ENCODE results near the gene IFITM1. TPM values are rescaled to one million over a fixed set of nuclear protein-coding genes. Genes with fewer than 3 reads are reported as not detected.

Gene IFITM1
- polyA plus RNA-seq, 1 experiment: 660 TPM

DNA sequence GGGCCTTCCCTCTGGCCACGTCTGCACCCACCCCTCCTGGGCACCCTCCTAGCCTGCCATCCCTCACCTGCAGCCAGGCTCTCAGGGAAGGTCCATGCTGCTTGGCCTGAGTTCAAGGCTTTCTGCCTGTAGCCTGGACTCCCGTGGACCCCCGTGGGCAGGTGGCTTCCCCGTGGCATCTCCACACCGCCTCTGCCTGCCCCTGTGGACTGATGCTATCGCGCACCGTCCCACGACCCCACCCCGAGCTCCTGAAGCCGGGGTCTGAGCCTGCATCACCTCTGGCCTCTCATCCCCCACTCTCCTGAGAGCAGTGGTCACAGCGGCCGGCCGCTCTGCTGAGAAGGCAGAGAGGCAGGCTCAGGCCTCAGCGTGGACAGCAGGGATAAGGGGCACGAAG, 19.1 kb upstream of the IFITM1 start:
- ChIA-PET CTCF (interaction anchor here (2.7 kb wide), 1 partner anchor 11 kb away, joined by 23 read pairs; no protein-coding TSS in a partner anchor), POLR2A (no interaction called here)
- TF ChIP-seq, protein P1, sequence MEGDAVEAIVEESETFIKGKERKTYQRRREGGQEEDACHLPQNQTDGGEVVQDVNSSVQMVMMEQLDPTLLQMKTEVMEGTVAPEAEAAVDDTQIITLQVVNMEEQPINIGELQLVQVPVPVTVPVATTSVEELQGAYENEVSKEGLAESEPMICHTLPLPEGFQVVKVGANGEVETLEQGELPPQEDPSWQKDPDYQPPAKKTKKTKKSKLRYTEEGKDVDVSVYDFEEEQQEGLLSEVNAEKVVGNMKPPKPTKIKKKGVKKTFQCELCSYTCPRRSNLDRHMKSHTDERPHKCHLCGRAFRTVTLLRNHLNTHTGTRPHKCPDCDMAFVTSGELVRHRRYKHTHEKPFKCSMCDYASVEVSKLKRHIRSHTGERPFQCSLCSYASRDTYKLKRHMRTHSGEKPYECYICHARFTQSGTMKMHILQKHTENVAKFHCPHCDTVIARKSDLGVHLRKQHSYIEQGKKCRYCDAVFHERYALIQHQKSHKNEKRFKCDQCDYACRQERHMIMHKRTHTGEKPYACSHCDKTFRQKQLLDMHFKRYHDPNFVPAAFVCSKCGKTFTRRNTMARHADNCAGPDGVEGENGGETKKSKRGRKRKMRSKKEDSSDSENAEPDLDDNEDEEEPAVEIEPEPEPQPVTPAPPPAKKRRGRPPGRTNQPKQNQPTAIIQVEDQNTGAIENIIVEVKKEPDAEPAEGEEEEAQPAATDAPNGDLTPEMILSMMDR (IDR thresholded peaks at IDR 0.05; ENCODE audit: insufficient read depth, low read depth, low read length): no peak
- Histone ChIP-seq H3K27me3 (ENCODE audit: control insufficient read depth, insufficient read depth, low read length) (peaks cover 2% of the 10 kb centered on the region; the same call in 1 of the 2 replicates), H3K4me3 (ENCODE audit: low read depth, low read length) (no peak overlapping the region), H3K36me3 (ENCODE audit: control insufficient read depth, insufficient read depth, low read length) (peaks cover 5% of the 10 kb centered on the region)
- no peak for DNase-seq (ENCODE audit: low read depth)

DNA sequence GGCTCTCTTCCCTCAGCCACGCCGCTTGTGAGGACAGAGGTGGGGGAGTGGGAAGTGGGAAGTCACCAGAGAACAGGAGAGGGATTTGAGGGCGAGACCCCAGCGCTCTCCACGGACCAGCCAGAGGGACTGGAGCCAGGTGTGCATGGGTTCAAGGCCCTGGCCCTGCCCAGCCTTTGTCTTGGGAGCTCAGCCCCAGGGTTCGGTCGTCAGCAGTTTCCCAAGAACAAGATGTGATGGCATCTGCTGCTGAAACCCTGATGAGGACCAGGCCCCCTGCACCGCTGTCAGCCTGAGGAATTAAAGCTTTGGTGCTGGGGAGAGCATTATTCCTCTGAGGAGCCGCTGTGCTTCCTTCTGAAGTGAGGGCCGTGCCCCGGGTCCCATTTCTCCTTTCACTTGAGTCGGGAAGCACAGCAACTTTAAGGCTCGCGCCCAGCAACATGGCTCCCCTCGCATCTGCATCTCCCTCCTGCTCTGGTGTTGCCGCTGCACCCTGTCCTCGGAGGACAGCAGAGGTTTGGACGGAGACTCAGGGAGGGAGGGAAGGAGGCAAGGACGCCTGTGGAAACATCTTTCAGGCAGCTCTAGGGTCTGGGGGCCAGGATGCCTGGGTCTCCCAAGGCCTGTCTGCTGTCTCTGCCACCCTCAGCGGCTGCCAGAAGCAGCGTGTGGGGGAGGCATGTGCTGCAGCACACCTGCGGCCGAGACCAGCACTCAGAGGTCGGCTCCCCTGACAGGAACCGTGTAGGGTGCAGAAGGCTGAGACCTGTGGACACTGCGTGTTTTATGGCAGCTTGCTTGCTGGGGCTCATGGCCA, 18.3 kb upstream of the IFITM1 start:
- Histone ChIP-seq H3K36me3 (ENCODE audit: control insufficient read depth, insufficient read depth, low read length) (peaks cover 5% of the 10 kb centered on the region), H3K27me3 (ENCODE audit: control insufficient read depth, insufficient read depth, low read length) (peaks cover 6% of the 10 kb centered on the region), H3K4me3 (ENCODE audit: low read depth, low read length) (no peak overlapping the region)
- POLR2A ChIA-PET: no interaction called here
- no peak for DNase-seq (ENCODE audit: low read depth)
- CTCF ChIA-PET: interaction anchor here (2.7 kb wide), 1 partner anchor 10 kb away, joined by 23 read pairs; no protein-coding TSS in a partner anchor
- TF ChIP-seq, protein P1 (IDR thresholded peaks at IDR 0.05; ENCODE audit: insufficient read depth, low read depth, low read length): no peak

DNA sequence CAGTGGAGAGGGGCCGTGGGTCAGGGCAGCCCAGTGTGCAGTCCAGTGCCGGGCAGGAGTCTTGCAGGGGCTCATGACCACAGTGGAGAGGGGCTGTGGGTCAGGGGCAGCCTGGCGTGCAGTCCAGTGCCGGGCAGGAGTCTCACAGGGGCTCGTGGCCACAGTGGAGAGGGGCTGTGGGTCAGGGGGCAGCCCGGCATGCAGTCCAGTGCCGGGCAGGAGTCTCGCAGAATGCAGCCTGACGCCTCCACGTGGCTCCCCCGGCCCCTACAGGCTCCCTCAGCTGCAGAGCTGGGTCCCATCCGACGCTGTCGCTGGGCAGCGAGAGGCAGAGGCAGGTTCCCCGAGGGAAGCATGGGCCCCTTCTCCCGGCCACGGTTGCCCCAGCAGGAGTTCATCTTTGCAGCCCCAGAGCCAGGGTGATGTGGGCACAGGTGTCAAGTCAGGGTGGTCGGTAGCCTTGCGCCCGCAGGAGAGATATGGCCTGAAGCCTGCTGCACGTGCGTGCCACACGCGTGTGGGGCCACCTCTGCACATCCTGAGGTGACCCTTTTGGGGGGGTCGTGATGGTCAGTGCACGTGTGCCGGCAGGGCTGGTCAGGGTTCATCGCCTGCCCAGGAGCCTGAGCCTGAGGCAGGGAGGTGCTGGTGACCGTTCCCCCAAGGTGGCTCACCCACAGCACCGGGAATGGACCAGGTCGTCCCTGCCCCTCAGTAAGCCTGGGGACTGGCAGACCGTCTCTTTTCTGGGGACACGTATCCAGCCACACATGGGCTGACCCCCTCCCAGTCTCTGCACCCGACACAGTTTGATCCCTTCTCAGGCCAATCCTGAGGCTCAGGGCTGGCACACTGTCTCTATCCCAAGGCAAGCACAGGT, 17.4 kb upstream of the IFITM1 start:
- Histone ChIP-seq H3K4me3 (ENCODE audit: low read depth, low read length) (no peak overlapping the region), H3K36me3 (ENCODE audit: control insufficient read depth, insufficient read depth, low read length) (peaks cover 5% of the 10 kb centered on the region), H3K27me3 (ENCODE audit: control insufficient read depth, insufficient read depth, low read length) (peaks cover 6% of the 10 kb centered on the region)
- DNase-seq (ENCODE audit: low read depth): no peak
- ChIA-PET CTCF (interaction anchor here (2.7 kb wide), 1 partner anchor 9 kb away, joined by 23 read pairs; no protein-coding TSS in a partner anchor), POLR2A (no interaction called here)
- TF ChIP-seq, protein P1 (IDR thresholded peaks at IDR 0.05; ENCODE audit: insufficient read depth, low read depth, low read length): no peak

DNA sequence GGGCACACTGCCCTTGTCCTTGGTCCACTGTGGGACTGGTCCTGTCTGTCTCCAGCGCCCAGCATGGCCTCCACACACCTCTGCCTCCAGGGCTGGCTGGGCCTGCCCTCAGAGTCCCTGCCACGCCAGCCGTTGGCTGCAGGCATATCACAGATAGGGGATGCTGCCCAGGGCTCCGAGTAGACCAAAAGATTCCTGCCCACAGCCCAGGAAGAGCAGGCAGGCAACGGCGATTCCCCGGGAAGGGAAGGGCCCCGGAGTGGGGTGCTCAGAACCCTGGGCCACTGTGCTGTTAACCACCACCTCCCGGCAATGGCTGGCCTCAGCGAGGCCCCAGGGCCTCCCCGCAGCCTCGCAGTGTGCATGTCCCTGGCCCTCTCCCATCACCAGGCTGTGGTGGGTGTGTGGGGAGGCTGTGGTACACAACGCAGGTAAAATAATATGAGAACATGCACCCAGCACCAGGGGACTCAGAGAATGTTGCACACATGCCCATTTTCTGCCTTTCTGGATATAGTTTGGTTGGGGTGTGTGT, 16.7 kb upstream of the IFITM1 start:
- H3K27me3 ChIP-seq (ENCODE audit: control insufficient read depth, insufficient read depth, low read length): peaks cover 6% of the 10 kb centered on the region
- H3K36me3 ChIP-seq (ENCODE audit: control insufficient read depth, insufficient read depth, low read length): peaks cover 5% of the 10 kb centered on the region
- no peak overlapping the region for H3K4me3 ChIP-seq (ENCODE audit: low read depth, low read length)
- POLR2A ChIA-PET: interaction anchor here (0.5 kb wide), 1 partner anchor 114 kb away, joined by 4 read pairs; no protein-coding TSS in a partner anchor
- CTCF ChIA-PET: no interaction called here
- TF ChIP-seq, protein P1 (IDR thresholded peaks at IDR 0.05; ENCODE audit: insufficient read depth, low read depth, low read length): no peak
- no peak for DNase-seq (ENCODE audit: low read depth)

Data from BJ (cell line).